HCT116 (cell line): Measurements from ENCODE around the gene SNX8.

Experiments used
- CEBPB ChIP-seq: IDR thresholded peaks from 2 replicates; pipeline ENCODE4 v1.6.1; 2012; ENCODE audit warnings: low read depth
- CTCF ChIP-seq, 3 experiments: fragments of 200-600 bp in 1 of 3; sonication (generic) in 1 of 3; IDR thresholded peaks in 2 of 3; conservative IDR thresholded peaks in 1 of 3; 2 replicates each; pipeline ENCODE4 v1.5.1; 2012 to 2017; ENCODE audit warnings: low read depth in 2 of 3, low read length in 2 of 3, antibody characterized with exemption in 1 of 3, borderline replicate concordance in 1 of 3, control low read depth in 1 of 3, mild to moderate bottlenecking in 1 of 3, mixed read lengths in 1 of 3, mixed run types in 1 of 3, moderate library complexity in 1 of 3; ENCODE audit not compliant: insufficient read depth in 1 of 3
- MAX ChIP-seq: IDR thresholded peaks from 2 replicates; pipeline ENCODE4 v1.6.1; 2012
- POLR2A ChIP-seq: IDR thresholded peaks from 2 replicates; pipeline ENCODE4 v1.7.0; 2011; ENCODE audit warnings: borderline replicate concordance; ENCODE audit not compliant: insufficient read depth, insufficient read length; ENCODE audit errors: extremely low read depth
- SIN3A ChIP-seq: IDR thresholded peaks from 2 replicates; pipeline ENCODE4 v1.6.1; 2012; ENCODE audit warnings: low read depth
- YY1 ChIP-seq: IDR thresholded peaks from 2 replicates; pipeline ENCODE4 v1.6.1; 2011; ENCODE audit warnings: low read length, low read depth, moderate library complexity, mild to moderate bottlenecking; ENCODE audit not compliant: insufficient replicate concordance; ENCODE audit errors: extremely low read depth

- TF ChIP-seq CTCF (IDR thresholded peaks at IDR 0.05 in 2 of 3, conservative IDR thresholded peaks at IDR 0.05 in 1 of 3; ENCODE audit: borderline replicate concordance in 1 of 3, insufficient read depth in 1 of 3, low read depth in 2 of 3, low read length in 2 of 3) (no peak), MAX (peak; percentile 92), POLR2A (peak; percentile 95), CEBPB (no peak), YY1 (peak; percentile 93), SIN3A (peak; percentile 98)
These were observed 72.4 kb downstream of the SNX8 start, which contains the start of the genes MRM2 and NUDT1 for GRCh38 chr7:2241580-2242540.
